ENCODE data around the gene INPP5B. TPM values are rescaled to one million over a fixed set of nuclear protein-coding genes. Genes with fewer than 3 reads are reported as not detected.

INPP5B gene
- total and polyA plus RNA-seq, 2 of the 13 experiments (the other 11 are each of a cell fraction or from before 2014, with no cell fraction given) = 9.0 to 9.8 TPM

- H3K4me2 ChIP-seq (ENCODE audit: low read depth, low read length) = no peak overlapping the region
- no peak overlapping the region for H3K9ac ChIP-seq (ENCODE audit: insufficient read depth, low read depth, low read length)
- no peaks in the 10 kb centered on the region for H3K9me3 ChIP-seq (ENCODE audit: low read length)
- H3K79me2 ChIP-seq (ENCODE audit: insufficient read depth, low read length) = no peaks in the 10 kb centered on the region
- in situ Hi-C loops (cut with HindIII; ENCODE audit: extremely low pct_ligation_motif_present, low pct_unique_long_range_greater_than_20kb) = loop anchor here (5.0 kb wide), 1 partner anchor 87 kb away; no protein-coding TSS in a partner anchor
- H4K20me1 ChIP-seq (ENCODE audit: insufficient read depth, low read length) = no peaks in the 10 kb centered on the region; the same call in 1 of the 2 replicates
- DNase-seq (ENCODE audit: low spot score) (peak; percentile 75), FAIRE-seq (no peak), ATAC-seq (peak; percentile 55; the same call in 2 of the 3 replicates)
- peaks cover 13 to 37% of the 10 kb centered on the region in 2 experiments for H3K36me3 ChIP-seq (replicated peaks in 1 of 2; ENCODE audit: control insufficient read depth in 1 of 2, insufficient read depth in 2 of 2, low read length in 2 of 2)
- intact Hi-C loops (cut with micrococcal nuclease; ENCODE audit: unreplicated experiment) = loop anchor here (1.0 kb wide), 1 partner anchor 85 kb away; no protein-coding TSS in a partner anchor
- H3K27me3 ChIP-seq (ENCODE audit: control insufficient read depth in 1 of 2, insufficient read depth in 2 of 2, low read length in 2 of 2) = no peaks in the 10 kb centered on the region
- H2AFZ ChIP-seq (ENCODE audit: low read length) = no peak overlapping the region
- CTCF ChIA-PET (ENCODE audit: low intra/inter-chr PET ratio, low total read pairs) = interaction anchor here (0.6 to 1.7 kb wide), 4 partner anchors 85 to 129 kb away, joined by 3 to 23 read pairs (median 5); partner anchors contain the start of gene SF3A3
- H3K4me1 ChIP-seq (ENCODE audit: insufficient read depth, low read length) = peaks cover 6% of the 10 kb centered on the region; the same call in 1 of the 2 replicates
- BruUV-seq (replicated peaks) = no TSS peak
- POLR2A ChIA-PET = interaction anchor here (0.6 kb wide), 1 partner anchor 59 kb away, joined by 3 read pairs; no protein-coding TSS in a partner anchor
- H3K4me3 ChIP-seq (replicated peaks in 1 of 3; ENCODE audit: insufficient read depth in 1 of 3, low read depth in 2 of 3, low read length in 3 of 3) = no peak overlapping the region
- H3K27ac ChIP-seq (ENCODE audit: extremely low read length, insufficient read depth, low read length) = no peak overlapping the region
- WGBS (ENCODE audit: low lambda C conversion rate) = 49% methylated on average over 4 of the region's 4 CpGs
- TF ChIP-seq CREB1 (IDR thresholded peaks at IDR 0.05) (no peak), CREB1 (CRISPR knock-in tag; IDR thresholded peaks at IDR 0.05) (peak; percentile 32; the same call in 1 of the 2 replicates), GPN1 (CRISPR knock-in tag; IDR thresholded peaks at IDR 0.05; ENCODE audit: borderline replicate concordance) (no peak), CAMTA2 (CRISPR knock-in tag; IDR thresholded peaks at IDR 0.05; ENCODE audit: borderline replicate concordance) (no peak), ZNF362 (CRISPR knock-in tag; IDR thresholded peaks at IDR 0.05; ENCODE audit: borderline replicate concordance) (no peak; the same call in 1 of the 2 replicates), ZNF17 (CRISPR knock-in tag; IDR thresholded peaks at IDR 0.05) (no peak), ZBTB10 (CRISPR knock-in tag; IDR thresholded peaks at IDR 0.05; ENCODE audit: borderline replicate concordance) (no peak), ZNF30 (CRISPR knock-in tag; IDR thresholded peaks at IDR 0.05) (no peak), ATF4 (CRISPR knock-in tag; IDR thresholded peaks at IDR 0.05) (no peak), ZFP36L2 (CRISPR knock-in tag; IDR thresholded peaks at IDR 0.05) (no peak), HNRNPUL1 (IDR thresholded peaks at IDR 0.05; ENCODE audit: low read depth, low read length) (no peak), ZNF770 (CRISPR knock-in tag; IDR thresholded peaks at IDR 0.05) (no peak), ZNF616 (CRISPR knock-in tag; IDR thresholded peaks at IDR 0.05; ENCODE audit: low read depth) (no peak), NKX3-1 (CRISPR knock-in tag; IDR thresholded peaks at IDR 0.05) (no peak), ATM (IDR thresholded peaks at IDR 0.05; ENCODE audit: borderline replicate concordance) (no peak), RELA (CRISPR knock-in tag; IDR thresholded peaks at IDR 0.05) (no peak), ZNF547 (CRISPR knock-in tag; IDR thresholded peaks at IDR 0.05) (no peak), MYNN (CRISPR knock-in tag; IDR thresholded peaks at IDR 0.05; ENCODE audit: low read depth) (no peak)
Measured at GRCh38 chr1:37890378-37891014, 56.4 kb downstream of the INPP5B start.
